HCT116 (cell line): Measurements from ENCODE around the gene MPP1. TPM values are rescaled to one million over a fixed set of nuclear protein-coding genes. Genes with fewer than 3 reads are reported as not detected.

Experiments used
- ATAC-seq: fragments of 200-7000 bp; cut with Tn5 transposase; 2 replicates; pipeline ENCODE4 v1.9.1; 2020; ENCODE audit warnings: mild to moderate bottlenecking, moderate library complexity
- BruUV-seq: library from RNA; stranded (reverse); fragments of 400-500 nt; replicated peaks from 2 replicates; lab custom pipeline; 2021; lab: Mats Ljungman, UMichigan
- CTCF ChIA-PET: fragments of 300-600 bp; sonication (Branson Sonifier 250); formaldehyde crosslinking; loops from one replicate; lab custom pipeline; 2021; ENCODE audit warnings: antibody characterized with exemption; lab: Charles Lee
- POLR2A ChIA-PET: fragments of 300-600, 350-600 bp; sonication (Branson Sonifier 250); formaldehyde crosslinking; loops from one replicate; lab custom pipeline; 2021; ENCODE audit warnings: antibody characterized with exemption; lab: Charles Lee
- RAD21 ChIA-PET, 2 experiments: fragments of 300-600 bp; sonication (Branson Sonifier 250); formaldehyde crosslinking; loops; one replicate each; lab custom pipeline; 2023; ENCODE audit warnings: low total read pairs in 2 of 2; ENCODE audit not compliant: uncharacterized antibody in 2 of 2, unreplicated experiment in 2 of 2, low non-redundant PET in 1 of 2; lab: Charles Lee
- DNase-seq: peaks from one replicate; pipeline ENCODE4 v3.0.0-alpha.2; 2010; ENCODE audit warnings: low read depth, low spot score
- H2AFZ ChIP-seq: fragments of 200-600 bp; shearing (Covaris generic), sonication (generic); 2 replicates; pipeline ENCODE4 v1.6.1; 2017; ENCODE audit warnings: low read depth, mixed run types, mixed read lengths, antibody characterized with exemption, low read length; ENCODE audit not compliant: poor library complexity, severe bottlenecking
- H3K27ac ChIP-seq: 2 replicates; pipeline ENCODE4 v1.5.1; 2012; ENCODE audit warnings: low read depth, low read length
- H3K27me3 ChIP-seq: fragments of 200-600 bp; sonication (generic); 2 replicates; pipeline ENCODE4 v1.6.1; 2016; ENCODE audit warnings: mixed run types, low read length, mixed read lengths; ENCODE audit not compliant: insufficient read depth
- H3K36me3 ChIP-seq, 2 experiments: fragments of 200-500 bp in 1 of 2; fragments of 200-600 bp in 1 of 2; sonication (Bioruptor generic) in 1 of 2; sonication (generic) in 1 of 2; 2 replicates each; pipeline versions ENCODE4 v1.5.1 to v1.6.1; 2014 to 2016; ENCODE audit warnings: low read length in 2 of 2, inconsistent platforms in 1 of 2, mixed read lengths in 1 of 2, mixed run types in 1 of 2; ENCODE audit not compliant: insufficient read depth in 2 of 2, control insufficient read depth in 1 of 2
- H3K4me1 ChIP-seq, 2 experiments: fragments of 200-600 bp in 1 of 2; sonication (generic) in 1 of 2; 2 replicates each; pipeline versions ENCODE4 v1.5.1 to v1.6.1; 2012 to 2017; ENCODE audit warnings: low read length in 2 of 2, inconsistent platforms in 1 of 2, mild to moderate bottlenecking in 1 of 2, mixed read lengths in 1 of 2, mixed run types in 1 of 2, moderate library complexity in 1 of 2; ENCODE audit not compliant: insufficient read depth in 2 of 2, control insufficient read depth in 1 of 2
- H3K4me2 ChIP-seq: fragments of 200-600 bp; sonication (generic); 2 replicates; pipeline ENCODE4 v1.6.1; 2017; ENCODE audit warnings: mixed run types, low read length, mixed read lengths
- H3K4me3 ChIP-seq, 2 experiments: fragments of 200-600 bp in 1 of 2; sonication (generic) in 1 of 2; replicated peaks in 1 of 2; 2 replicates each; pipeline ENCODE4 v1.5.1; 2011 to 2016; ENCODE audit warnings: low read length in 2 of 2, control low read depth in 1 of 2, low read depth in 1 of 2, mild to moderate bottlenecking in 1 of 2, mixed read lengths in 1 of 2, mixed run types in 1 of 2
- H3K79me2 ChIP-seq: fragments of 200-600 bp; sonication (generic); 2 replicates; pipeline ENCODE4 v1.6.1; 2017; ENCODE audit warnings: mild to moderate bottlenecking, mixed run types, low read length, moderate library complexity, mixed read lengths; ENCODE audit not compliant: insufficient read depth
- H3K9ac ChIP-seq: fragments of 200-600 bp; sonication (generic); 2 replicates; pipeline ENCODE4 v1.6.1; 2016; ENCODE audit warnings: low read length, mixed read lengths
- H3K9me2 ChIP-seq: fragments of 200-600 bp; sonication (generic), shearing (Covaris generic); 2 replicates; pipeline ENCODE4 v1.6.1; 2017; ENCODE audit warnings: mixed run types, mild to moderate bottlenecking, moderate library complexity; ENCODE audit not compliant: insufficient read depth
- H3K9me3 ChIP-seq, 2 experiments: fragments of 200-500 bp in 1 of 2; fragments of 200-600 bp in 1 of 2; sonication (Bioruptor generic) in 1 of 2; sonication (generic) in 1 of 2; 2 replicates each; pipeline ENCODE4 v1.6.1; 2014 to 2017; ENCODE audit warnings: low read length in 2 of 2, mixed read lengths in 2 of 2, inconsistent platforms in 1 of 2, low read depth in 1 of 2, mild to moderate bottlenecking in 1 of 2, mixed run types in 1 of 2, moderate library complexity in 1 of 2; ENCODE audit not compliant: control insufficient read depth in 1 of 2, insufficient read depth in 1 of 2
- H4K20me1 ChIP-seq: fragments of 200-600 bp; sonication (generic), shearing (Covaris generic); 2 replicates; pipeline ENCODE4 v1.6.1; 2017; ENCODE audit warnings: mixed run types, mild to moderate bottlenecking, moderate library complexity; ENCODE audit not compliant: insufficient read depth
- CEBPB ChIP-seq: IDR thresholded peaks from 2 replicates; pipeline ENCODE4 v1.6.1; 2012; ENCODE audit warnings: low read depth
- EGR1 ChIP-seq: IDR thresholded peaks from 2 replicates; pipeline ENCODE4 v1.6.1; 2012; ENCODE audit warnings: low read depth
- ELF1 ChIP-seq: IDR thresholded peaks from 2 replicates; pipeline ENCODE4 v1.6.1; 2012; ENCODE audit warnings: low read depth, borderline replicate concordance
- EZH2 ChIP-seq: fragments of 200-600 bp; sonication (generic); IDR thresholded peaks from 2 replicates; pipeline ENCODE4 v1.6.1; 2017; ENCODE audit warnings: antibody characterized with exemption, mixed run types
- EZH2phosphoT487 ChIP-seq: fragments of 200-600 bp; IDR thresholded peaks from 2 replicates; pipeline ENCODE4 v1.6.1; 2018; ENCODE audit warnings: antibody characterized with exemption, borderline replicate concordance
- FOSL1 ChIP-seq: IDR thresholded peaks from 2 replicates; pipeline ENCODE4 v1.6.1; 2012; ENCODE audit warnings: low read depth
- POLR2A ChIP-seq: IDR thresholded peaks from 2 replicates; pipeline ENCODE4 v1.7.0; 2011; ENCODE audit warnings: borderline replicate concordance; ENCODE audit not compliant: insufficient read depth, insufficient read length; ENCODE audit errors: extremely low read depth
- POLR2AphosphoS5 ChIP-seq: IDR thresholded peaks from 2 replicates; pipeline ENCODE4 v1.6.1; 2011; ENCODE audit warnings: mild to moderate bottlenecking, low read depth, low read length, moderate library complexity
- RAD21 ChIP-seq: IDR thresholded peaks from 2 replicates; pipeline ENCODE4 v1.6.1; 2012; ENCODE audit warnings: low read depth, mild to moderate bottlenecking
- SIN3A ChIP-seq: IDR thresholded peaks from 2 replicates; pipeline ENCODE4 v1.6.1; 2012; ENCODE audit warnings: low read depth
- SP1 ChIP-seq: IDR thresholded peaks from 2 replicates; pipeline ENCODE4 v1.6.1; 2012; ENCODE audit warnings: low read depth
- SRF ChIP-seq: IDR thresholded peaks from 2 replicates; pipeline ENCODE4 v1.6.1; 2012; ENCODE audit warnings: low read depth
- TCF7L2 ChIP-seq: IDR thresholded peaks from 2 replicates; pipeline ENCODE4 v1.7.0; 2011; ENCODE audit warnings: borderline replicate concordance, inconsistent platforms; ENCODE audit not compliant: insufficient read depth, insufficient read length; ENCODE audit errors: extremely low read depth
- ZNF274 ChIP-seq: fragments of 200-500 bp; sonication (Bioruptor generic); IDR thresholded peaks from 2 replicates; pipeline ENCODE4 v1.6.1; 2014; ENCODE audit warnings: mild to moderate bottlenecking, low read depth, low read length, inconsistent platforms
- intact Hi-C: fragments of 100-400 bp; cut with micrococcal nuclease; formaldehyde crosslinking; loops from 2 replicates; pipeline ENCODE4 v1.10.0; 2022
- total RNA-seq: library from RNA; stranded (reverse); gene quantifications from one replicate; pipeline ENCODE4 v1.2.1, GENCODE V29; 2021; ENCODE audit not compliant: unreplicated experiment
- TF ChIP-seq, protein P1 (sequence below): IDR thresholded peaks from 2 replicates; pipeline ENCODE4 v1.6.1; 2012
- TF ChIP-seq, protein P2 (sequence below): IDR thresholded peaks from 2 replicates; pipeline ENCODE4 v1.6.1; 2011; ENCODE audit warnings: mild to moderate bottlenecking, low read length, moderate library complexity; ENCODE audit not compliant: insufficient replicate concordance; ENCODE audit errors: extremely low read depth
- TF ChIP-seq, protein P3 (sequence below), 3 experiments: fragments of 200-600 bp in 1 of 3; sonication (generic) in 1 of 3; IDR thresholded peaks in 2 of 3; conservative IDR thresholded peaks in 1 of 3; 2 replicates each; pipeline ENCODE4 v1.5.1; 2012 to 2017; ENCODE audit warnings: low read depth in 2 of 3, low read length in 2 of 3, antibody characterized with exemption in 1 of 3, borderline replicate concordance in 1 of 3, control low read depth in 1 of 3, mild to moderate bottlenecking in 1 of 3, mixed read lengths in 1 of 3, mixed run types in 1 of 3, moderate library complexity in 1 of 3; ENCODE audit not compliant: insufficient read depth in 1 of 3
- TF ChIP-seq, protein P4 (sequence below): IDR thresholded peaks from 2 replicates; pipeline ENCODE4 v1.6.1; 2012; ENCODE audit warnings: low read depth

MPP1 gene
- total RNA-seq, 1 experiment from 2014 or later: 13.1 TPM

DNA sequence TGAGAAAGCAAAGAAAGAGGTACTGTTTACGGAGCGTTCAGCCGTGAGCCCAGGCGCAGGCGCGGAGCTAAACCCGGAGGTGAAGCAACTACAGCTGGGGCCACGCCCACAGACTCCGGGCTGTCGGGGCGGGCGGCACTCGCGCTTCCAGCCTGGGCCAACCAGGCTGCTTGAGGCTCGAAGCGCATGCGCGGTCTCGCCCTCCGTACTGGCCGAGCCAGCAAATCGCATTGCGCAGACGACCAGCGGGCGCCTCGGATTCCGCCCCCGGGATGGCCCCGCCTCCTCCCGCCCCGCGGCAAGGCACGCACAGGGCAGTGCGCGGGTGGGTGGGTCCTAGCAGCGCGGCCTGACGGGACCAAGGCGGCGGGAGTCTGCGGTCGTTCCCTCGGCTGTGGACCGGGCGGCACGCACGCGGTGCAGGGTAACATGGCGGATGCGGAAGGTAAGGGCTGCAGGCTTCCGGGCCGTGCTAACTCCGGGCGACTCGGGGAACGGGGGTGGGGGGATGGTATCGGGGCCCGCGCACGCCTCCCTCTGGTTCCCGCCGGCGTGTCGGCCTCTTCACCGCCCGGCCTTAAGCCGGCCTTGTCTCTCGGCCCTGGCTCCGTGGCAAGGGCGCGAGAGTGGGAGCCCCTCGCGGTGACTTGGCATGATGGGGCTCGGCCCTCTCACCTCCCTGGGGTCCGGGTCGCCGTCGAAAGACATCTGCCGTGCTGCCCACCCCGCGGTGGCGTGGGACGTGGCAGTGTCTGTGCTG is 42.6 kb downstream of the MPP1 start, which contains the start of gene DKC1:
Gene DKC1 (plus strand): TSS at position 328 of the 760 bp plus-strand sequence. CDS start 102 bp downstream, at position 430.
- intact Hi-C loops: no loop called here
- Histone ChIP-seq H4K20me1 (no peaks in the 10 kb centered on the region; the same call in 1 of the 2 replicates), H3K9me3 (no peaks in the 10 kb centered on the region), H3K27ac (peak within 1 kb of the TSS; percentile 78), H3K27me3 (no peaks in the 10 kb centered on the region), H3K79me2 (peaks cover 49% of the 10 kb centered on the region), H3K4me2 (peak within 1 kb of the TSS; percentile 81), H3K4me3 (peak within 1 kb of the TSS; percentile 77 to 89), H3K9me2 (no peaks in the 10 kb centered on the region), H3K4me1 (peaks cover 0 to 5% of the 10 kb centered on the region in 2 experiments; a peak in 1 of 4 replicates), H3K9ac (peak within 1 kb of the TSS; percentile 95), H3K36me3 (peaks cover 25 to 31% of the 10 kb centered on the region in 2 experiments), H2AFZ (no peak within 1 kb of the TSS)
- ChIA-PET POLR2A (interaction anchor here (0.6 to 1.3 kb wide), 3 partner anchors 25 to 392 kb away, joined by 3 to 5 read pairs (median 4); no protein-coding TSS in a partner anchor), RAD21 (no interaction called here), CTCF (interaction anchor here (3.0 kb wide), 1 partner anchor 14 kb away, joined by 17 read pairs; no protein-coding TSS in a partner anchor)
- no TSS peak for BruUV-seq
- ATAC-seq (peak; percentile 94), DNase-seq (peak; percentile 87)
- TF ChIP-seq CEBPB: peak; percentile 74
- TF ChIP-seq ZNF274: no peak
- peak; percentile 55; the same call in 1 of the 2 replicates for TF ChIP-seq SP1
- peak; percentile 51; the same call in 1 of the 2 replicates for TF ChIP-seq SIN3A
- TF ChIP-seq FOSL1: no peak
- TF ChIP-seq ELF1: no peak
- peak; percentile 76 for TF ChIP-seq POLR2AphosphoS5
- TF ChIP-seq, protein P1, sequence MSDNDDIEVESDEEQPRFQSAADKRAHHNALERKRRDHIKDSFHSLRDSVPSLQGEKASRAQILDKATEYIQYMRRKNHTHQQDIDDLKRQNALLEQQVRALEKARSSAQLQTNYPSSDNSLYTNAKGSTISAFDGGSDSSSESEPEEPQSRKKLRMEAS: peak; percentile 82
- TF ChIP-seq, protein P2, sequence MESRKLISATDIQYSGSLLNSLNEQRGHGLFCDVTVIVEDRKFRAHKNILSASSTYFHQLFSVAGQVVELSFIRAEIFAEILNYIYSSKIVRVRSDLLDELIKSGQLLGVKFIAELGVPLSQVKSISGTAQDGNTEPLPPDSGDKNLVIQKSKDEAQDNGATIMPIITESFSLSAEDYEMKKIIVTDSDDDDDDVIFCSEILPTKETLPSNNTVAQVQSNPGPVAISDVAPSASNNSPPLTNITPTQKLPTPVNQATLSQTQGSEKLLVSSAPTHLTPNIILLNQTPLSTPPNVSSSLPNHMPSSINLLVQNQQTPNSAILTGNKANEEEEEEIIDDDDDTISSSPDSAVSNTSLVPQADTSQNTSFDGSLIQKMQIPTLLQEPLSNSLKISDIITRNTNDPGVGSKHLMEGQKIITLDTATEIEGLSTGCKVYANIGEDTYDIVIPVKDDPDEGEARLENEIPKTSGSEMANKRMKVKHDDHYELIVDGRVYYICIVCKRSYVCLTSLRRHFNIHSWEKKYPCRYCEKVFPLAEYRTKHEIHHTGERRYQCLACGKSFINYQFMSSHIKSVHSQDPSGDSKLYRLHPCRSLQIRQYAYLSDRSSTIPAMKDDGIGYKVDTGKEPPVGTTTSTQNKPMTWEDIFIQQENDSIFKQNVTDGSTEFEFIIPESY: no peak
- peak; percentile 74 for TF ChIP-seq EGR1
- TF ChIP-seq EZH2: no peak
- no peak for TF ChIP-seq SRF
- no peak for TF ChIP-seq EZH2phosphoT487
- no peak for TF ChIP-seq POLR2A
- TF ChIP-seq, protein P3, sequence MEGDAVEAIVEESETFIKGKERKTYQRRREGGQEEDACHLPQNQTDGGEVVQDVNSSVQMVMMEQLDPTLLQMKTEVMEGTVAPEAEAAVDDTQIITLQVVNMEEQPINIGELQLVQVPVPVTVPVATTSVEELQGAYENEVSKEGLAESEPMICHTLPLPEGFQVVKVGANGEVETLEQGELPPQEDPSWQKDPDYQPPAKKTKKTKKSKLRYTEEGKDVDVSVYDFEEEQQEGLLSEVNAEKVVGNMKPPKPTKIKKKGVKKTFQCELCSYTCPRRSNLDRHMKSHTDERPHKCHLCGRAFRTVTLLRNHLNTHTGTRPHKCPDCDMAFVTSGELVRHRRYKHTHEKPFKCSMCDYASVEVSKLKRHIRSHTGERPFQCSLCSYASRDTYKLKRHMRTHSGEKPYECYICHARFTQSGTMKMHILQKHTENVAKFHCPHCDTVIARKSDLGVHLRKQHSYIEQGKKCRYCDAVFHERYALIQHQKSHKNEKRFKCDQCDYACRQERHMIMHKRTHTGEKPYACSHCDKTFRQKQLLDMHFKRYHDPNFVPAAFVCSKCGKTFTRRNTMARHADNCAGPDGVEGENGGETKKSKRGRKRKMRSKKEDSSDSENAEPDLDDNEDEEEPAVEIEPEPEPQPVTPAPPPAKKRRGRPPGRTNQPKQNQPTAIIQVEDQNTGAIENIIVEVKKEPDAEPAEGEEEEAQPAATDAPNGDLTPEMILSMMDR (IDR thresholded peaks at IDR 0.05 in 2 of 3, conservative IDR thresholded peaks at IDR 0.05 in 1 of 3; ENCODE audit: borderline replicate concordance in 1 of 3, insufficient read depth in 1 of 3, low read depth in 2 of 3, low read length in 2 of 3): no peak
- no peak for TF ChIP-seq TCF7L2
- TF ChIP-seq, protein P4, sequence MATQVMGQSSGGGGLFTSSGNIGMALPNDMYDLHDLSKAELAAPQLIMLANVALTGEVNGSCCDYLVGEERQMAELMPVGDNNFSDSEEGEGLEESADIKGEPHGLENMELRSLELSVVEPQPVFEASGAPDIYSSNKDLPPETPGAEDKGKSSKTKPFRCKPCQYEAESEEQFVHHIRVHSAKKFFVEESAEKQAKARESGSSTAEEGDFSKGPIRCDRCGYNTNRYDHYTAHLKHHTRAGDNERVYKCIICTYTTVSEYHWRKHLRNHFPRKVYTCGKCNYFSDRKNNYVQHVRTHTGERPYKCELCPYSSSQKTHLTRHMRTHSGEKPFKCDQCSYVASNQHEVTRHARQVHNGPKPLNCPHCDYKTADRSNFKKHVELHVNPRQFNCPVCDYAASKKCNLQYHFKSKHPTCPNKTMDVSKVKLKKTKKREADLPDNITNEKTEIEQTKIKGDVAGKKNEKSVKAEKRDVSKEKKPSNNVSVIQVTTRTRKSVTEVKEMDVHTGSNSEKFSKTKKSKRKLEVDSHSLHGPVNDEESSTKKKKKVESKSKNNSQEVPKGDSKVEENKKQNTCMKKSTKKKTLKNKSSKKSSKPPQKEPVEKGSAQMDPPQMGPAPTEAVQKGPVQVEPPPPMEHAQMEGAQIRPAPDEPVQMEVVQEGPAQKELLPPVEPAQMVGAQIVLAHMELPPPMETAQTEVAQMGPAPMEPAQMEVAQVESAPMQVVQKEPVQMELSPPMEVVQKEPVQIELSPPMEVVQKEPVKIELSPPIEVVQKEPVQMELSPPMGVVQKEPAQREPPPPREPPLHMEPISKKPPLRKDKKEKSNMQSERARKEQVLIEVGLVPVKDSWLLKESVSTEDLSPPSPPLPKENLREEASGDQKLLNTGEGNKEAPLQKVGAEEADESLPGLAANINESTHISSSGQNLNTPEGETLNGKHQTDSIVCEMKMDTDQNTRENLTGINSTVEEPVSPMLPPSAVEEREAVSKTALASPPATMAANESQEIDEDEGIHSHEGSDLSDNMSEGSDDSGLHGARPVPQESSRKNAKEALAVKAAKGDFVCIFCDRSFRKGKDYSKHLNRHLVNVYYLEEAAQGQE: no peak
- TF ChIP-seq RAD21: no peak
